ENCODE data around the gene CCT8L2. TPM values are rescaled to one million over a fixed set of nuclear protein-coding genes. Genes with fewer than 3 reads are reported as not detected.
"Not testable (repeated sequence)": the region's sequence is repeated elsewhere in the genome, so short reads cannot be mapped to it uniquely, and the experiment has no call there.

The CCT8L2 gene, protein sequence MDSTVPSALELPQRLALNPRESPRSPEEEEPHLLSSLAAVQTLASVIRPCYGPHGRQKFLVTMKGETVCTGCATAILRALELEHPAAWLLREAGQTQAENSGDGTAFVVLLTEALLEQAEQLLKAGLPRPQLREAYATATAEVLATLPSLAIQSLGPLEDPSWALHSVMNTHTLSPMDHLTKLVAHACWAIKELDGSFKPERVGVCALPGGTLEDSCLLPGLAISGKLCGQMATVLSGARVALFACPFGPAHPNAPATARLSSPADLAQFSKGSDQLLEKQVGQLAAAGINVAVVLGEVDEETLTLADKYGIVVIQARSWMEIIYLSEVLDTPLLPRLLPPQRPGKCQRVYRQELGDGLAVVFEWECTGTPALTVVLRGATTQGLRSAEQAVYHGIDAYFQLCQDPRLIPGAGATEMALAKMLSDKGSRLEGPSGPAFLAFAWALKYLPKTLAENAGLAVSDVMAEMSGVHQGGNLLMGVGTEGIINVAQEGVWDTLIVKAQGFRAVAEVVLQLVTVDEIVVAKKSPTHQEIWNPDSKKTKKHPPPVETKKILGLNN
- not detected for total RNA-seq (2021; ENCODE audit: unreplicated experiment)
- polyA plus RNA-seq (2012; ENCODE audit: insufficient read length) = not detected
- not detected for Bru-seq, nascent RNA
- BruChase-seq, experiment 1, labeled RNA remaining after a 2-hour chase = not detected
- not detected for BruChase-seq, experiment 2, labeled RNA remaining after a 6-hour chase
- long read RNA-seq = 0 reads

DNA sequence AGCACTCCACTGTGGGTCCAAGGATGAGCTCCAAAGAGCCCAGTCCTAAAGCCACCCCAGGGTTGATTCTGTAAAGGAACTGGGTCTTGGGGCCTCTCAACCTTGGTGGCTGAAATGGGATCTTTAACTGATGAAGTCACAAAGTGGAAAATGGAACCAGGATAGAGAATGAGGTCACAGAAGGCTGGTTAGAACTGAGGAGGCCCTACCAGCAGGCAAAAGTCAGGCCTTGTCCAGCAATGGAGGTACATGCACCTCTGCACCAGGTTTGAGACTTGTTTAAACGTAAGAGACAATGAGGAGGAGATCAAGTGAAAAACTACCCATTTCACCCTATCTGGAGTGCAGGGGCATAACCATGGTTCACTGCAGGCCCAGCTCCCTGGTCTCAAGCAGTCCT lies at the start of gene CCT8L2:
Gene CCT8L2, minus strand, starts transcription at position 101 of the 400 bp plus-strand sequence. CDS start 260 bp downstream, outside the sequence.
- H3K4me3 ChIP-seq (ENCODE audit: low read depth in 2 of 2, low read length in 2 of 2); H3K36me3 ChIP-seq (ENCODE audit: control insufficient read depth, insufficient read depth, low read length); BruUV-seq (replicated peaks); H3K4me1 ChIP-seq (ENCODE audit: control insufficient read depth, insufficient read depth, low read length); H3K9me3 ChIP-seq (ENCODE audit: control insufficient read depth, insufficient read depth, low read depth, low read length); H3K27me3 ChIP-seq (ENCODE audit: control insufficient read depth, insufficient read depth, low read length); CTCF ChIA-PET; POLR2A ChIA-PET; in situ Hi-C loops (cut with HindIII; ENCODE audit: low pct_unique_long_range_greater_than_20kb, low sequenced_read_pairs); ATAC-seq; H3K27ac ChIP-seq (ENCODE audit: low read length); DNase-seq (ENCODE audit: low read depth, low spot score); intact Hi-C loops (cut with micrococcal nuclease; ENCODE audit: unreplicated experiment): not testable (repeated sequence)

DNA sequence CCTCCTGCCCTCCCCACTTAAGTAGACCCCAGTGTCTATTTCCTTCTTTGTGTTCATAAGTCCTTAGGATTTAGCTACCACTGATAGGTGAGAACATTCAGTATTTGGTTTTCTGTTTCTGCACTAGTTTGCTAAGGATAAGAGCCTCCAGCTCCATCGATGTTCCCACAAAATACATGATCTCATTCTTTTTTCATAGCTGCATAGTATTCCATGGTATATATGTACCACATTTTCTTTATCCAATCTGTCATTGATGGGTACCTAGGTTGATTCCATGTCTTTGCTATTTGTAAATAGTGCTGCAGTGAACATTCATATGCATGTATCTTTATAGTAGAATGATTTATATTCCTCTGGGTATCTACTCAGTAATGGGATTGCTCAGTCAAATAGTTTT lies 42.8 kb upstream of the CCT8L2 start:
- H3K9me3 ChIP-seq (ENCODE audit: control insufficient read depth, insufficient read depth, low read depth, low read length); H3K4me3 ChIP-seq (ENCODE audit: low read depth in 2 of 2, low read length in 2 of 2); POLR2A ChIA-PET; CTCF ChIA-PET; in situ Hi-C loops (cut with HindIII; ENCODE audit: low pct_unique_long_range_greater_than_20kb, low sequenced_read_pairs); H3K36me3 ChIP-seq (ENCODE audit: control insufficient read depth, insufficient read depth, low read length); H3K4me1 ChIP-seq (ENCODE audit: control insufficient read depth, insufficient read depth, low read length); ATAC-seq; intact Hi-C loops (cut with micrococcal nuclease; ENCODE audit: unreplicated experiment); H3K27me3 ChIP-seq (ENCODE audit: control insufficient read depth, insufficient read depth, low read length); H3K27ac ChIP-seq (ENCODE audit: low read length); DNase-seq (ENCODE audit: low read depth, low spot score); BruUV-seq (replicated peaks): not testable (repeated sequence)

DNA sequence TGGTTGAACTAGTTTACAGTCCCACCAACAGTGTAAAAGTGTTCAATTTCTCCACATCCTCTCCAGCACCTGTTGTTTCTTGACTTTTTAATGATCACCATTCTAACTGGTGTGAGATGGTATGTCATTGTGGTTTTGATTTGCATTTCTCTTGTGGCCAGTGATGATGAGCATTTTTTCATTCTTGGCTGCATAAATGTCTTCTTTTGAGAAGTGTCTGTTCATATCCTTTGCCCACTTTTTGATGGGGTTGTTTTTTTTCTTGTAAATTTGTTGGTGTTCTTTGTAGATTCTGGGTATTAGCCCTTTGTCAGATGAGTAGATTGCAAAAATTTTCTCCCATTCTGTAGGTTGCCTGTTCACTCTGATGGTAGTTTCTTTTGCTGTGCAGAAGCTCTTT lies 41.5 kb upstream of the CCT8L2 start:
- H3K4me1 ChIP-seq (ENCODE audit: control insufficient read depth, insufficient read depth, low read length); H3K27ac ChIP-seq (ENCODE audit: low read length); H3K4me3 ChIP-seq (ENCODE audit: low read depth in 2 of 2, low read length in 2 of 2); DNase-seq (ENCODE audit: low read depth, low spot score); H3K9me3 ChIP-seq (ENCODE audit: control insufficient read depth, insufficient read depth, low read depth, low read length); POLR2A ChIA-PET; CTCF ChIA-PET; H3K36me3 ChIP-seq (ENCODE audit: control insufficient read depth, insufficient read depth, low read length); intact Hi-C loops (cut with micrococcal nuclease; ENCODE audit: unreplicated experiment); BruUV-seq (replicated peaks); in situ Hi-C loops (cut with HindIII; ENCODE audit: low pct_unique_long_range_greater_than_20kb, low sequenced_read_pairs); H3K27me3 ChIP-seq (ENCODE audit: control insufficient read depth, insufficient read depth, low read length); ATAC-seq: not testable (repeated sequence)

DNA sequence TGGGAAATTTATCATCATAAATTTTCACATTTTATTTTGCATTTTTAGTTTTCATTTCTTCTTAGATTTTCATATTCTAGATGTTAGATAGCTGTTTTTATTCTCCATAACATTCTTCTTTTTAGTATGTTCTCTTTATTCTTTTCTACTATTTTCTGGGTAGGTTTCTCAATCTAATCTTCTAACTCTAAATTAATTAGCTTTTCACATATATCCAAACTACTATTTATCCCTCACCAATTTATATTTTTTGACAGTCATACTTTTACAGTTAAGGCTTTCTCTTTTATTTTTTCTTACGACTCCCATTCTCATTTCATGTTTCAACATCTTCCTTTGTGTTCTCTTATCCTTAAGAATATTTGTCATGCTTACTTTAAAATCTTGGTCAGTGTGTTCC lies 35.9 kb upstream of the CCT8L2 start:
- intact Hi-C loops (cut with micrococcal nuclease; ENCODE audit: unreplicated experiment); DNase-seq (ENCODE audit: low read depth, low spot score); H3K4me3 ChIP-seq (ENCODE audit: low read depth in 2 of 2, low read length in 2 of 2); H3K4me1 ChIP-seq (ENCODE audit: control insufficient read depth, insufficient read depth, low read length); POLR2A ChIA-PET; H3K36me3 ChIP-seq (ENCODE audit: control insufficient read depth, insufficient read depth, low read length); CTCF ChIA-PET; H3K27ac ChIP-seq (ENCODE audit: low read length); H3K27me3 ChIP-seq (ENCODE audit: control insufficient read depth, insufficient read depth, low read length); ATAC-seq; in situ Hi-C loops (cut with HindIII; ENCODE audit: low pct_unique_long_range_greater_than_20kb, low sequenced_read_pairs); BruUV-seq (replicated peaks); H3K9me3 ChIP-seq (ENCODE audit: control insufficient read depth, insufficient read depth, low read depth, low read length): not testable (repeated sequence)

DNA sequence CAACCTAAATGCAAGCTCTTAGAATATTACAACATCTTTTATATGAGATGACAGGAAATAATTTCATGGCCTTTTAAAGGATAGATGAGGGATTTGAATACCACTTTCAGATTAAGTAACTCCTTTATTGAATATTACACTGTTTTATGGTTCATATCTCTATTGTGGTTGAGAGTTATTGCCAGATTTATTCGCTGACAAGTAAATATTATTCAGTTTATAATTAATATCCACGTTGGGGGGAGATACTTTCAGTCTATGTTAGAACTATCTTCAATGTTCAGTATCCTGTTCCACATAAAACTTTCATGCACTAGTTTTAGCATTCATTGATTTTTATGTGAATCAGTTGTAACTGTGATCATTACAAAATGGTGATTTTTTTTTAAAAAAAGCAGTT lies 32.4 kb upstream of the CCT8L2 start:
- H3K4me1 ChIP-seq (ENCODE audit: control insufficient read depth, insufficient read depth, low read length); ATAC-seq; H3K4me3 ChIP-seq (ENCODE audit: low read depth in 2 of 2, low read length in 2 of 2); in situ Hi-C loops (cut with HindIII; ENCODE audit: low pct_unique_long_range_greater_than_20kb, low sequenced_read_pairs); H3K27ac ChIP-seq (ENCODE audit: low read length); intact Hi-C loops (cut with micrococcal nuclease; ENCODE audit: unreplicated experiment); H3K36me3 ChIP-seq (ENCODE audit: control insufficient read depth, insufficient read depth, low read length); H3K9me3 ChIP-seq (ENCODE audit: control insufficient read depth, insufficient read depth, low read depth, low read length); CTCF ChIA-PET; POLR2A ChIA-PET; H3K27me3 ChIP-seq (ENCODE audit: control insufficient read depth, insufficient read depth, low read length); DNase-seq (ENCODE audit: low read depth, low spot score); BruUV-seq (replicated peaks): not testable (repeated sequence)

DNA sequence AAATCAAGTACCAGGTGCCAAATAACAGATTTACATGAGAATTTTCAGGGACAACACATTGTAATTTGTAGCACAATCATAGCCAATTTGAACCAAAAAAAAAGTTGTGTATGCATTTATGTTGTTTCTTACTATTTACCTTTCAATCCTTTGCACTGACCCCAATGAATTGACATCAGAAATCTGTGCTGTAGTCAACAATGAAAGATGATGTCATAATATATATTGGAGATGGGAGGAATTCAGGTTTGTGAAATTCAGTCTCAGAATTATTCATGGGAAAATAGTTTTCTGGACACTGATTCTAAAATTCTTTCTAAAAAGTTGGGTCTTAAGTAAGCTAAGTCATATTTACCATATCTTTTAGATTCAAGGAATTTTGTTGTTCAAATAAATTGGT lies 31.0 kb upstream of the CCT8L2 start:
- H3K27ac ChIP-seq (ENCODE audit: low read length); H3K4me1 ChIP-seq (ENCODE audit: control insufficient read depth, insufficient read depth, low read length); H3K27me3 ChIP-seq (ENCODE audit: control insufficient read depth, insufficient read depth, low read length); CTCF ChIA-PET; H3K36me3 ChIP-seq (ENCODE audit: control insufficient read depth, insufficient read depth, low read length); ATAC-seq; intact Hi-C loops (cut with micrococcal nuclease; ENCODE audit: unreplicated experiment); DNase-seq (ENCODE audit: low read depth, low spot score); H3K4me3 ChIP-seq (ENCODE audit: low read depth in 2 of 2, low read length in 2 of 2); H3K9me3 ChIP-seq (ENCODE audit: control insufficient read depth, insufficient read depth, low read depth, low read length); in situ Hi-C loops (cut with HindIII; ENCODE audit: low pct_unique_long_range_greater_than_20kb, low sequenced_read_pairs); POLR2A ChIA-PET; BruUV-seq (replicated peaks): not testable (repeated sequence)

DNA sequence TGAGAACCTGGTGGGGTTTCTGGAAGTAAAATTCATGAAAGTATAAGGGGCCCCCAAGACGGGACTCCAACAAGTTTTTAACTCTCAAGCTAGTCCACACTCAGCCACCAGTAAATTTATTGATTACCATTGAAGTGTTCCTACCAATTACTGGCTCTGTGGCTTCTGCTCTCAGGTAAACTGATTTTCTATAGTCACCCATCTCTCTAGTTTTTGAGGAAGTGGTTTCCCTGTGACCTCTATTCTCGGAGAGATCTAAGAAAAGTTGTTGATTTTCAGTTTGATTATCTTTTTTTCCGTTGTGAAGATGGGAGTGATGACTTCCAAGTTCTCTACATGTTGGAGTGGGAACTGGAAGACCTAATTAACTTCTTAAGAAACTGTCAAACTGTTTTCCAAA lies 24.9 kb upstream of the CCT8L2 start:
- POLR2A ChIA-PET; DNase-seq (ENCODE audit: low read depth, low spot score); CTCF ChIA-PET; in situ Hi-C loops (cut with HindIII; ENCODE audit: low pct_unique_long_range_greater_than_20kb, low sequenced_read_pairs); BruUV-seq (replicated peaks); H3K27me3 ChIP-seq (ENCODE audit: control insufficient read depth, insufficient read depth, low read length); H3K4me3 ChIP-seq (ENCODE audit: low read depth in 2 of 2, low read length in 2 of 2); H3K4me1 ChIP-seq (ENCODE audit: control insufficient read depth, insufficient read depth, low read length); intact Hi-C loops (cut with micrococcal nuclease; ENCODE audit: unreplicated experiment); H3K27ac ChIP-seq (ENCODE audit: low read length); H3K9me3 ChIP-seq (ENCODE audit: control insufficient read depth, insufficient read depth, low read depth, low read length); H3K36me3 ChIP-seq (ENCODE audit: control insufficient read depth, insufficient read depth, low read length); ATAC-seq: not testable (repeated sequence)

Measured in Panc1 (cell line).